Inflammatory macrophage treated with lipopolysaccharide for 4 hours (primary cell): ENCODE data around the gene MTA1.

Experiments used
- DNase-seq: peaks from one replicate; pipeline ENCODE4 v3.0.0-alpha.2; 2020

Gene MTA1

DNA sequence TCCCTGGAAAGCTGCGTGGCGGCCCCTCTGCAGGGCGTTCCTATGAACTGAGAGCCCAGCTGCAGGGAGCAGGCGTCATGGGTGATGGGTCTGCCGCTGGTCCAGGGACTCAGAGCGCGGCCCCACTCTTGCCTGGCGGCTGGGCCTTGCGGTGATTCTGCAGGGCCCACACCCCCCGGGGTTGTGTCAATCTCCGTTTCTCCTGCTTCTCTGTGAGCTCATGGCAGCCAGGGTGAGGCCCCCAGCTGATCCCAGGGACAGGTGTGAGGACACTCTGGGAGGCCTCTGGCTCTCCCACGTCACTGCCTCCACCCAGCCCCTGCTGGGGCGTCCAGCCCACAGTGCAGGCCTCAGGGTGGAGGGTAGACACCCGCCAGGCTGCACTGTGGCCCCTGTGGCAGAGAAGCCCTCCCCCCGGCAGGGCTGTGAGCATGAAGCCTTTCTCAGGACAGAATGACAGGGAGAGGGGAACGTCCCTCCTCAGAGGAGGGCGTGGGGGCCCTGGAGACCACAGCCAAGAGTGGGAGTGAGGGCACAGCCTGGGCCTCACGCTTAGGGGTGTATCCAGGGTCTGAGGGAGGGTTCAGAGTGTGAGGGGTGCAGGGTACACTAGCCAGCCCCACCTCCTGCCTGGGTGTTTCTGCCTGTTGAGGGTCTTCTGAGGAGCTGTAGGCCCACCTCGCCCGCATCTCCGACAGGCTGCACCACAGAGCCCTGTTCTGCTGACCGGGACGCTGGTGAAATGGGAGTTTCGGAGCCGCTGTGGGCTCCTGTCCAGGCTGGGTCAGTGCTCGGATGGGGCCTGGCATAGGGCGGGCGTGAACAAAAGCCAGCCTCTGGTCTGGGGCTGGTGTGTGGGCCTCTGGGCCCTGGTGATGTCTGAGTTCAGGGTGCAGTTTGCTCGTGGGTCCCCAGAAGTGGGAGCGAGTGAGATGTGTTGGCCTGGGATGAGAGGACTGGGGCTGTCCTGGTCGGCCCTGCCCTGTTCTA, 28.3 kb downstream of the MTA1 start:
- no peak for DNase-seq

DNA sequence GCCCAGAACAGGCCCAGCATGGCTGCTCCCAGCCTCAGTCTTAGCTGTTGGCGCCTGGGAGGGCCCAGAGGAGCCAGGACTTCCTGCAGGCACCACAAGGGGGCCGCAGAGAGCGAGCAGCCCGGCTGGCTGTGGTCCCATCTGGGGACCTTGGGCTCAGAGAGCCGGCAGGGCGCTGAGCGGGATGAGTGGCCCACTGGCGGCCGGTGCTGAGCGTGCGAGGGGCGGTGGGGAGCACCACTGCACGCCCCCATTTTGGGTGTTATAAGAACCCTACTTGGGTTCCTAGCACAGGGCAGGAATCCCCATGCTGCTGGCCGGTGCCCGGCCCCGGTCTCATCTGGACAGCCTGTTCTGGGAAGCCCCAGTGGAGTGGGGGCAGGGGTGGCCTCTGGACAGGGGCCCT, 29.1 kb downstream of the MTA1 start:
- peak; percentile 38 for DNase-seq

DNA sequence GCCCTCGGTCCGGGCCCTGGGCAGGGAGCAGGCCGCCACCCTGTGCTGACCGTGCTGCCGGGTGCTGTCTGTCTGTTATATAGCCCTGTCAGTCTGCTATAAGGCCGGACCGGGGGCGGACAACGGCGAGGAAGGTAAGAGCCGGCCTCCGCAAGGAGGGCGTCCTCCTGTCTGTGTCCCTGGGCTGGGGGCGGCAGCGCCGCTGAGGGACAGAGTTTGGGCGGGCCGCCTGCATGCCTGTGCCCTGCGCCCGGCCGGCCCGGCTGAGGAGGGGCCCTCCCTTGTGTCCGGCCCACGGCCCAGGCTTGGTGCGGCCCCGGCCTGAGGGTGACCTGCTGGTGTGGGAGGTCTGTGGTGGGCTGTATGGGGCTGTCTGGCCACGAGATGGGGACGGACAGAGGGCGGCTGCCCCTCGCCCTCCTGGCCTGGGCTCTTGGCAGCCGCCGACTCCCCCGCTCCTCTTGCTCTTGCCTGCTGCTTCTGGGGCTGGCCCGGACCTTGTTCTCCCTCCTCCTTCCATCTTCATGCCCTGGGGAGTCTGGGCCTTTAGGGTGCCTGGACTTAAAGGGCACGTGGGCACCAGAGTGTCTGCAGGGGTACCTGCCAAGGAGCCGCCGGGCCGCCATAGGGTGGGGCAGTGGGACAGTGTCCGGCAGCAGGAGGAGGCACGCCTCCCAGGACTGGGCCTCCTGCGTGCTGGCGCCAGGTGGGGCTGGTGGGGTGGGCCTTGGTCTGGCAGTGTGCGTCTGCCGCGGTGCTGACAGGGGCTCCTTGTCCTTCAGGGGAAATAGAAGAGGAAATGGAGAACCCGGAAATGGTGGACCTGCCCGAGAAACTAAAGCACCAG, 29.9 kb downstream of the MTA1 start:
- DNase-seq, result no peak

DNA sequence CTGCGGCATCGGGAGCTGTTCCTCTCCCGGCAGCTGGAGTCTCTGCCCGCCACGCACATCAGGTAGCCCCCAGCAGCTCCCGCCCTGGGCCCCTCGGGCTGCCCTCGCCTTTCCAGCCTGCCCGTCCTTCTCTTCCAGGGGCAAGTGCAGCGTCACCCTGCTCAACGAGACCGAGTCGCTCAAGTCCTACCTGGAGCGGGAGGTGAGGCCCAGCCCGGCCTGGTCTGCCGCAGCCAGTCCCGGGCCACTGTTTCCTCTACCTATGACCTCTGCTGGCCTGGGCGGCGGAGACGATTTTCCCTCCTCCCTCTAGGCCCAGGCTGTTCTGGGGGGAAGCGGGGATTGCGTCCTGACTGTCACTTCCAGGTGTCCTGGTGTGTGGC, 30.5 kb downstream of the MTA1 start:
- no peak for DNase-seq

DNA sequence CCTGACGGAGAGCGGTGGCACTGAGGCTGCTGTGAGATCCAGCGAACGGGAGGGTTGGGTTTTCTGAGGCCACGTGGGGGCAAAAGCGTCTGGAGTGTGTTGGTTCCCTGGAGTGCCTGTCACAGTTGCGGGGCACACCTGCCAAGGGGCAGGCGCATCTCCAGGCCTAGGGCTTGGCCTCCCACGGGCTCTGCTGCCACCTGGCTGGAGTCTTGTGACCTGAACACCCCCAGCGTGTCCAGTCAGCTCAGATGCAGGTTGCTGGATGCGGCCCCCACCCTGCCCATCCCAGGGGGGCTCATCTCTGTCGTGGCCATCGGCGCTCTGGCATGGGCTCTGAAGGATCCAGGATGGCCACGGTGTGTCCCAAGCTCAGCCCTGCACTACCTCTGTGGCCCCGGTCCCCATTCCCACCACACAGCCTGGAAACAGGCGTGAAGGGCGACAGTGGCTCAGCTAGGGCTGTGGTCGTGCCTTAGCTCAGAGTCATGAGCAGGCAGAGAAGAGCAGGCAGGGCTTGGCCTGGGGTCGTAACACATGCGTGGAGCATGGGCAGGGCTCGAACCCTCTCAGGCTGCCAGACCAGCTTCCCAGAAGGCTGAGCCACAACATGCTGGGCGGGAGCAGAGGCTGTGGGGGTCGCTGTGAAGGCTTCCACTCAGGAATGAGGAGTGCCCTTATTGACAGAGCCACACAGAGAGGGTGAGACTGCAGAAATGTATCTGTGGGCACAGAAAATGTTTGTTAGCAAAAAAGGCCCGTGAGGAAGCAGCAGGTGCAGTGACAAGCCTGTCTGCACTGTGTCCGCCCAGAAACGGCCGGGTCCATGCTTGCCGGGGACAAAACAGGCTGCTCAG, 31.5 kb downstream of the MTA1 start:
- no peak for DNase-seq

DNA sequence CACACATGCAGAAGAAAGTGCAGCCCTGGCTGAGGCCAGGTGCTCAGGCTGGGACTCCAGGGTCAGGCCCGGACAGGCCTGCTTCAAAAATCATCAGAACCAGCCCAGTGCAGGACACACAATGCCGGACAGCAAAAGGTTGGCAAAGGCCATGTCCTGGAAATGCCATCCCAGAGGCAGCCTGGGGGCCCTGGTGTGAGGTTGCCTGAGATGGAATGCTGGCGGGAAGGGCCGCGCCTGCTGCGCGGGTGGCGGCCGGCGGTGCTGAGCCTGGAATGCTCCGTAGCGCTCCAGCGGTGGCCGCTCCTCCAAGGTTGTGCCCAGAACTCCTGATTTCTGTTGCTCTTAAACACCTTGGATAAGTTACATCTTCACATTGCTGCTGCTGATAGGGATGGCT, 33.3 kb downstream of the MTA1 start:
- DNase-seq, result no peak

DNA sequence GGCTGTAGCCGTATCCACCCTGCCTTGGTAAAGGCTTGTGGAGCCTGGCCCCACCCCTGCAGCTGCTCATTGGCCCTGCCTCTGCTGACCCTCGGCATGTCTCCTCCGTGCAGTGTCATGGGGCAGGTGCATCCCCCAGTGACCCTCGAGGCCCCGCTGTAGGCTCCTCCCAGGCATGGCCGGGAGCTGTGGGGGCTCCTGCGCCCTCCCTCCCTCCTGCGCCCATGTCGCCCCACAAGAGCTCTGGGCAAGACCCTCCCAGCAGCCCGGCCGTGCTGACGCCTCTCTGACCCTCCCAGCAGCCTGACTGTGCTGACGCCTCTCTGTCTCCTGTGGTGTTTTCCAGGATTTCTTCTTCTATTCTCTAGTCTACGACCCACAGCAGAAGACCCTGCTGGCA, 34.2 kb downstream of the MTA1 start:
- DNase-seq, result no peak

DNA sequence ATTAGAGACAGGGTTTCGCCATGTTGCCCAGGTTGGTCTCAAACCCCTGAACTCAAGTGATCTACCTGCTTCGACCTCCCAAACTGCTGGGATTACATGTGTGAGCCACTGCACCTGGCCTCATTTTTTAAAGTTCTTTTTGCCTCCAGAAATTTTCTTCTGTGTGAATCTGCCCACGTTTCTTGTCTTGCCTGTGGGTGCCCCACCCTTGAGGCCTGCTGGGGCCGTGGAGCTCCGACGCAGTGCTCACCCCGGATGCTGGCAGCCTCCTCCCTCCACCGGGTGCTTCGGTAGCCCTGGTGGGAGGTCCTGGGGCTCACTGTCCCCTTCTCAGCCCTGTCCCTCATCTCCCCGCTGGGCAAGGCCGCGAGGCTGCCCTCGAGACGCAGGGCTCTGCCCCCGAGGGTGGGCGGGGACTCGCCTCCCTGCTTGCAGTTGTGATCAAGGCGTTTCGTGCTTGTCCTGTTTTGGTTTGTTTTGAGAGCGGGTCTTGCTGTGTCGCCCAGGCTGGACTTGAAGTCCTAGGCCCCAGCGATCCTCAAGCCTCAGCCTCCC, 35.5 kb downstream of the MTA1 start:
- DNase-seq, result no peak

DNA sequence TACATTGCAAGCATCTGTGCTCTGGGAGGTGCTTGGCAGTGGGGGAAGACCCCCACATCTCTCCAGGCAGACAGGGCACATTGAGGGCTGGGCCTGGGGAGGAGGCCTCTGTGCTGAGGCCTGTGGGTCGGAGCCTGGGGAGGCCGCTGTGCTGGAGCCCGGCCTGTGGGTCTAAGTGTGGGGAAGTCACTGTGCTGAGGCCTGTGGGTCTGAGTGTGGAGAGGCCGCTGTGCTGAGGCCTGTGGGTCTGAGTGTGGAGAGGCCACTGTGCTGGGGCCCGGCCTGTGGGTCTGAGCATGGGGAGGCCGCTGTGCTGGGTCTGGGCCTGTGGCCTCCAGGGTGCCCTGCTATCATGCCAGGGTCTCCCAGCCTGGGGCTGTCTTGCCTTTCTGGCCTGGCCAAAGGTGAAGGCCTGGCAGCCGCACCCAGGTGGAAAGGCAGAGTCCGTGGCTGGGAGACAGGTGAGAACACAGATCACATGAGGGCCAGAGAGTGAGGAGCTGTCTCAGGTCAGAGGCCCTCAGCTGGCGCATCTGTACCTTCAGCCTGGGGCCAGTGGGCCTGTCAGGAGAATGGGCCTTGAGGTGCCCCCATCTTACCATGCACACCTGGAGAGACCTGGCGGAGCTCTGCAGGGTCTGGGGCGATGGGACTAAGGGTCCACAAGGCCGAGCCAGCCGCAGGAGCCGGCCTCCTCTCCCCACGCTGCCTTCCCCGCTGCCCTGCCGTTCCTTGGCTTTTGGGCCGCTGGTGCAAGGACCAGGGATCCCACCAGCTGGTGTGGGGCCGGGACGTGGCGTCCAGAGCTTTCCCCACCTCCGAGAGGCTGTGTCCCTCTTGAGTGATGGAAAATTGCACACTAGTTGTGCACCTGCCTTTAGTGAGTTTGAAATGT, 36.4 kb downstream of the MTA1 start:
- DNase-seq, result no peak

DNA sequence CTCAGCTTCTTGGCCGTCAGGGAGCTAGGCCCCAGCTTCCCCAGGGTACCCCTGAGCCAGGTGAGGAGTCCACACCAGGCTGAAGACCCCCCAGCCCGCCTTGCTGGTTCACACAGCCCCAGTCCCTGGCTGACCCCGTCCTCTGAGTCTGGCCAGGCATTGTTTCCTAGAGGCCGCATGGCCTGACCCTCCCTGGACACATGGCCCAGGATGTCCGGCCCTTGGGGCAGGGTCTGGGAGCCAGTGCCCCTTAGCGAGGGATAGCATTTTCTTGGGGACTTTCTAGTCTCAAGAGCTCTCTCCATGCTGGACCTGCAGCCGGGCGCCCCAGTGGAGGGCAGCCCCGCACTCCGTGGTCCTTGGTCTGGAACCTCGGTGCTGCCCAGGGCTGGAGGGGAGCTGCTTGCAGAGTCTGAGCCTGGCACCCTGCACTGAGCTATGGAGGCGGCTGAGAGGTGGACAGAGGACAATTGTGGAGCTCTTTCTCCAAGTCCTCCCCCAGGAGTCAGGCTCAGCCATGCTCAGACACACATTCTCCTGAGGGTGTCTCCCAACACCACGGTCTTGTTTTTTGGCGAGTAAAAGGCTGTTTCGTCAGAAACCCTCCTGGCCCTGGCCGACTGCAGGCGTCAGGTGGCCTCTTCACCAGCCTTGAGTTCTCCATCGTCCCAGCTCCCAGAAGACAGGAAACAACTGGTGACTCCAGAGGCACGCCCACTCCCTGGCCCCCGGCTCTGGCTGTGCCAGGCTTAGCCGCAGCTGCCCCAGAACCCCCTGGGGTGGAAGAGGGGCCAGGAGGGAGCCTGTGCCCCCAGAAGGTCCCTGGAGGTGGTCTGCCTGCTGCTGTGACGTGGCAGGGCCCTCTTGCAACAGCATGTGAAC, 37.4 kb downstream of the MTA1 start:
- DNase-seq, result no peak

DNA sequence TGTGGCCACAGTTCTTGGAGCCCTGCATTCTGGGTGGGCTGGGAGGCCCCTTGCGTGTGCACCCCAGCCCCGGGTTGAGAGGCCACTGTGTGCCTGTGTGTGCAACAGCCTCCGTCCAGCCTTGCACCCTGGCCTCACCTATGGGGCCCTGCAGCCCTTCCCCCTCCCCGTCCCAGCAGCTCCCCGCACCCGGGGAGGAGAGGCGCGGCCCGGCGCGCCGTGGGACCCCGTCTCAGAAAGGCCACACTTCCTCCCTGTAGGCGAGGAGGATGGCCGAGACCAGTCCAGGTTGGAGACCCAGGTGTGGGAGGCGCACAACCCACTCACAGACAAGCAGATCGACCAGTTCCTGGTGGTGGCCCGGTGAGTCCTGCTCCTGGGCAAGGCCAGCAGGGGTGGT, 38.4 kb downstream of the MTA1 start:
- DNase-seq, result no peak

DNA sequence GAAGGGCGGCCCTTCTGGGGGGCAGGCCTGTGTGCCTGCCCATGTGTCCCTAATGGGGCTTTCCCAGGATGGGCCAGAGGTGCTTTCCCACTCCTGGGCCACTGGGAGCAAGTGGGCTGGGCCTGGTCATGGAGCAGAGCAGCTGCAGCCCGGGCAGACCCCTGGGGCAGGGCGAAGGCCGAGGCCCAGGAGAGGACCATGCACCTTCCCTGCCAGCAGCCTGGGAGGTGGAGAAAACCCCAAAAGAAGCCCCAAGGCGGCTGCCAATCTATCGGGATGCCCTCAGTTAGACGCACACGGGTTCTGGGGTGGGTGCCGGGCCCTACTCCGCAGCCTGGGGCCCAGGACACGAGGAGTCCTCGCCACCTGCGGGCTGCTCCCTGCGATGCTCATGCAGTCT, 38.9 kb downstream of the MTA1 start:
- no peak for DNase-seq

DNA sequence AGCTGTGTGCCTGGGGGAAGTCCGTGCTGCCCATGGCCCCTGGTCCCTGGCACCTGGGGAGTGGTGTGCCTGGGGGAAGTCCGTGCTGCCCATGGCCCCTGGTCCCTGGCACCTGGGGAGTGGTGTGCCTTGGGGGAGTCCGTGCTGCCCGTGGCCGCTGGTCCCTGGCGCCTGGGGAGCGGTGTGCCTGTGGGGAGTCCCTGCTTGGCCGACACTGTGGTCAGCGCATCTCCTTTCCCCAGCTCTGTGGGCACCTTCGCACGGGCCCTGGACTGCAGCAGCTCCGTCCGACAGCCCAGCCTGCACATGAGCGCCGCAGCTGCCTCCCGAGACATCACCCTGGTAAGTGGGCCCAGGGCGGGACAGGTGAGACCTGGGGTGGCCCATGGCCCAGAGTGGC, 40.5 kb downstream of the MTA1 start:
- no peak for DNase-seq

DNA sequence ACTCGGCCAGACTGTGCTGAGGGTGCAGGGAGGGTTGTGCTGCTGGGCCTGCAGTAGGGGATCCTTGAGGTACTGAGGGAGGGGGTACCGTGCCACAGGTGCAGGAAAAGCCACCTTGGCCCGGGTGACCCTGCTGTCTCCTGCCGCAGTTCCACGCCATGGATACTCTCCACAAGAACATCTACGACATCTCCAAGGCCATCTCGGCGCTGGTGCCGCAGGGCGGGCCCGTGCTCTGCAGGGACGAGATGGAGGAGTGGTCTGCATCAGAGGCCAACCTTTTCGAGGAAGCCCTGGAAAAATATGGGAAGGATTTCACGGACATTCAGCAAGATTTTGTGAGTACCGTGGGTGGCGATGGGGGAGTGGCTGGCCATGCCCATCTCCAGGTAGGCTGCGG, 41.0 kb downstream of the MTA1 start:
- no peak for DNase-seq

DNA sequence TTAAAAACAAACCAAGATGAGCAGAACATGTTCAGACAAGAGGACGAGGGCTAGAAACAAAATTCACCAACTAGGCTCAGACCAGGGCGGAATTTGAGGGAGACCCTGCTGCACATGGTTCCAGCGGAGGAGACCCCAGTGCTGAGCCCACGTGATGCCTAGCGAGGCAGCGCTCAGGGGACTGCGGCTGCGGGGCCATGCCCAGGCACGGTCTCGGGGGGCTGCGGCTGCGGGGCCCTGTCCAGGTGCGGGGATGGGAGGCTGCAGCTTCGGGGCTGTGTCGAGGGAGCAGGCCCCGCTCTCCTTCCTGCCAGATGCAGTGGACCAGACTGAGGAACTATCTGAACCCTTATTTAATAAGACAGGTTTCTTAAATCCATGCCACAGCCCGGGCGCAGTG, 42.3 kb downstream of the MTA1 start:
- DNase-seq, result no peak

DNA sequence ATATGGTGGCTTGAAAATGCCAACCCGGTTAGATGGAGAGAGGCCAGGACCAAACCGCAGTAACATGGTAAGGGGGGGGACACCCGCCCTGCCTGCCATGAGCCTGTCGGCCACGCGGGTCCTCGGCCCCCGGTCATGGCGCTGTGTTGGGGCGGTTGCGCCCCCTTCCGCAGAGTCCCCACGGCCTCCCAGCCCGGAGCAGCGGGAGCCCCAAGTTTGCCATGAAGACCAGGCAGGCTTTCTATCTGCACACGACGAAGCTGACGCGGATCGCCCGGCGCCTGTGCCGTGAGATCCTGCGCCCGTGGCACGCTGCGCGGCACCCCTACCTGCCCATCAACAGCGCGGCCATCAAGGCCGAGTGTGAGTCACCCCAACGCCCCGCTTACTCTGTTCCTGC, 44.9 kb downstream of the MTA1 start:
- DNase-seq, result no peak

DNA sequence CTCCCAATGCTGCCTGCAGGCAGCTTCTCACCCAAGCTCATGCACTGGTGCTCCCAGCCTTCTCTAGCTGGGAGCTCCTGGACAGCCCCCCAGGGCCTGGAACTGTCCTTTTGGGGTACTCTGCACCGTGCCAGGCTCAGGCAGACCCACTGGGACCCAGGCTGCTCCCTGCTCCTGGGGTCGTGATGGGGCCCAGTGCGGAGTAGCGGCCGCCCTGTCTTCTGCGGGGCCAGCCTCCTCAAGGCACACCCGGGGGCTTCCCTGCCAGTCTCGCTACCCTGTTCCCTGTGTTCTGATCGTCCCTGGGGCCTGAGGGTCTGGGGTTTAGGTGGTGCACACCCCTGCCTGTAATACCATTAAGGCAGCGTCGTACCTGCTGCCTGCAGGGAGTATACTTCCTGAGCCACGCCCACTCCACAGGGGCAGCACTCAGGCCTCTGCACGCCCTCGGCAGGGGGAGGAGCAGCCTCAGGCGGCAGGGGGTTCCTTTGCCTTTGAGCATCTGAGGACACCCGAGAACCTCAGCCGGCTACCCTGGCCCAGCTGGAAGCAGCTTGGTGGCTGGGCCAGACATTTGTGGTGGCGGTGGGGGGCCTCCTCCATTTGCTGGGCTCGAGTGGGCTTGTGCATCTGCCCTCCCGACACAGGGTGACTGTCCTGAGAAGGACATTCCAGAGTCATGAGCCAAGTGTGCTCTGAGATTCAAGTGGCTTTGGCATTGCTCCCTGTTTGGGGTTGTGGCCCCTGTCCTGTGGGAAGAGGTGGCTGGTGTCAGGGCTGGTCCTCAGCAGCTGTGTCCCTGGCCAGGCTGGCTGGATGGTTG, 45.8 kb downstream of the MTA1 start:
- no peak for DNase-seq

DNA sequence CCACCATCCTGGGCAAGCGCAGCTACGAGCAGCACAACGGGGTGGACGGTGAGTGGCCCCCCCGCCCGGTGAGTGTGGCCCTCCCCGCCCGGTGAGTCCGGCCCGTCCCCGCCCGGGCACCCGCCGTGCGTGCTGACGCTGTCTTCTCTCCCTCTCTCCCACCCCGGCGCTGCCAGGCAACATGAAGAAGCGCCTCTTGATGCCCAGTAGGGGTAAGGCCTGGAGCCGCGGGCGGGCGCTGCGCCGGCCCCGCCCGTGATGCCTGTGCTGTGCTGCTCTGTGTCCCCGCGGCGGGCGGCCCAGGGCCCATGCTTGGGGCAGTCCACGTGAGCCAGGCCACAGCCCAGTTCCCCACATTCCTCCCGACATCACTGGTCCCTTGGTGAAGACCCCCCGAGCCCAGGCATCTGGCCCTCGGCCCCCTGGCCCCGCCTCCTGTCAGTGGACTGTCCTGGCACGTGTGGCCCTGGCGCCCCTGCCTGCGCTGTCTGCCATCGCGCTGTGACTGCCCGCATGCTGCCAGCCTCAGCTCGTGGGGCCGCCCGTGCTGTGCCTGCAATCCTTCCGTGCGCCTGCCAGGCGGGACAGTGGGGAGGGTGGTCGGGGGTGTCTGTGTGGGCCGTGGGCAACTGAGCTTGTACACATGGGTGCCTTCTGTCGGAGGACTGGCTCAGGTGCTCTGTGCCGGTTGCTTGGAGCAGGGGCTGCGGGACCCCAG, 47.1 kb downstream of the MTA1 start:
- no peak for DNase-seq
